GM19463 (cell line): ENCODE results near the gene MIA.
"Not testable (repeated sequence)": the region's sequence is repeated elsewhere in the genome, so short reads cannot be mapped to it uniquely, and the experiment has no call there.

Experiments
- ATAC-seq: cut with Tn5 transposase; IDR thresholded peaks from one replicate; pipeline ENCODE4 v1.9.1; 2021; ENCODE audit warnings: mild to moderate bottlenecking, moderate library complexity; ENCODE audit not compliant: unreplicated experiment

Gene MIA

DNA sequence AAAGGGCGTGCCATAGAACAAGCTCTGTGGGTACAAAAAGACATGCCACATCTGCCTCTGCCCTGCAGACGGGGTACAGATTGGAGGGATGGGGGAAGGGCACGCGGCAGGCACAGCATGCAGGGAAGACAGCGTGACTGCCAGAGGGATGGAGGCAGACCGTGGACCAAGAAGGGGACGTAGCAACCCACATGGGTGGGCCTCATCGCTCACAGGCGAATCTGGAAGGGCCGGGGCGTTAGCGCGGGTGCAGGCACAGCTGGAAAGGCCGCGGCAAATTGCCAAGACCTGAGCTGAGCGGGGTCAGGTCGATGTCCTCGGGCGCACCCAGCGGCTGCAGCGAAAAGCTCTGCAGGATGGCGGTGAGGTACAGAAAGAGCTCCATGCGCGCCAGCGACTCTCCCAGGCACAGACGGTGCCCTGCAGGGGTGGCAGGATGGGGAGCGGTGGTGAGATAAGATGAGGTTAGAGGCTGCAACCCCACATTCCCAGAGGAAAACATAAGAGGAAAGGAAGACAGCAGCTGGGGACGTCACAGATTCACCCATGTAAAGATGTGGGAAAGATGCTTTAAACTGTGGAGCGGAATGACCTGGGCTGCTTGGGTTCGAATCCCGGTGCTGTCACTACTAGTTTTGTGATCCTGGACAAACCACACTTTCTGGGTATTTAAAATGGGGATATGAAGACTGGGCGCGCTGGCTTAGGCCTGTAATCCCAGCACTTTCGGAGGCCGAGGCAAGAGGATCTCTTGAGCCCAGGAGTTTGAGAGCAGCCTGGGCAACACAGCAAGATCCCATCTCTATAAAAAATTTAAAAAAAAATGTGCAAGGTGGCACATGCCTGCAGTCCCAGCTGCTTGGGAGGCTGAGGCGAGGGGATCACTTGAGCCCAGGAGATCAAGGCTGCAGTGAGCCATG is 43.4 kb downstream of the MIA start:
- not testable (repeated sequence) for ATAC-seq

DNA sequence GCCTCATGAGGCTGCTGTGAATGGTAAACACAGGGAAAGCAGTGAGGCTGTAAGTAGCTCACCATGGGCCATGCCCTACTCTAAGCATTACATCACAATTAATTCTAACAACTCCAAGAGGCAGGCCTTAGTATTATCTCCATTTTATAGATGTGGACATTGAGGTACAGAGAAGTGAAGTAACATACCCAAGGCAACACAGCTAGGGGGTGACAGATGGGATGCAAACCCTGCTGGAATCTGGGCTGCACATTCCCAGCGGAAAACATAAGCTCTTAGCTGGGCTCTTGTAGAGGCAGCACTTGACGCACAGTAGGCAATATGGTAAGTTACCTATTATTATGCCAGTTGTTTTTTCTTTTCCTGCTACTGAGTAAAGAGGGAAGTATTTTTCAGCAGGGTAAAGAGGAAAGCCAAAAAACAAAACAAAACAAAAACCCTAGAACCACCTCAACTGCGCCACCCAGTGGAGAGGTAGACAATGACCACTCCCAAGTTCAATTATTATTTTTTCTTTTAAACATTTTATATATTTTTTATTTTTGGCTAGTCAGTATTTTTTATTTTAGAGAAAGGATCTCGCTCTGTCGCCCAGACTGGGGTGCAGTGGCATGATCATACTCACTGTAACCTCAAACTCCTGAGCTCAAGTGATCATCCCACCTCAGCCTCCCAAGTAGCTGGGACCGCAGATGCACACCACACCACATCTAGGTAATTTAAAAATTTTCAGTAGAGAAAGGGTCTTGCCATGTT is 44.3 kb downstream of the MIA start:
- not testable (repeated sequence) for ATAC-seq

DNA sequence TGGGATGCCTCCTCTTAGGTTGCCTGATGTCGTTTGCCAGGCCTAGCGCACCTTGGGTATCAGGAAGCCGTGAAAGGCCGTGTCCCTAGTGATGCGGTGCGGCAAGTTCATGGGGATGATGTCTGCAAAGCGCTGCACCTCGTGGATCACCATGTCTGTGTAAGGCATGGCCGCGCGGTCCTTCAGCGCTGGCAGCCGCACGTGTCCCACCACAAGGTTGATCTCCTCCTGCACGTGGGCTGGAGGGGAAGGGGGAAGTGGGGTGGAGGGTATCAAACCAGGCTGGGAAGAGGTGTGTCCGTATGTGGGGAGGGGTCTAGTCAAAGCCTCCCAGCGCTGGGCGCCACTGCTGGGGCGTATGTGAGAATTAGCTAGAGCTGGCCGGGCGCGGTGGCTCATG is 46.8 kb downstream of the MIA start:
- no peak for ATAC-seq

DNA sequence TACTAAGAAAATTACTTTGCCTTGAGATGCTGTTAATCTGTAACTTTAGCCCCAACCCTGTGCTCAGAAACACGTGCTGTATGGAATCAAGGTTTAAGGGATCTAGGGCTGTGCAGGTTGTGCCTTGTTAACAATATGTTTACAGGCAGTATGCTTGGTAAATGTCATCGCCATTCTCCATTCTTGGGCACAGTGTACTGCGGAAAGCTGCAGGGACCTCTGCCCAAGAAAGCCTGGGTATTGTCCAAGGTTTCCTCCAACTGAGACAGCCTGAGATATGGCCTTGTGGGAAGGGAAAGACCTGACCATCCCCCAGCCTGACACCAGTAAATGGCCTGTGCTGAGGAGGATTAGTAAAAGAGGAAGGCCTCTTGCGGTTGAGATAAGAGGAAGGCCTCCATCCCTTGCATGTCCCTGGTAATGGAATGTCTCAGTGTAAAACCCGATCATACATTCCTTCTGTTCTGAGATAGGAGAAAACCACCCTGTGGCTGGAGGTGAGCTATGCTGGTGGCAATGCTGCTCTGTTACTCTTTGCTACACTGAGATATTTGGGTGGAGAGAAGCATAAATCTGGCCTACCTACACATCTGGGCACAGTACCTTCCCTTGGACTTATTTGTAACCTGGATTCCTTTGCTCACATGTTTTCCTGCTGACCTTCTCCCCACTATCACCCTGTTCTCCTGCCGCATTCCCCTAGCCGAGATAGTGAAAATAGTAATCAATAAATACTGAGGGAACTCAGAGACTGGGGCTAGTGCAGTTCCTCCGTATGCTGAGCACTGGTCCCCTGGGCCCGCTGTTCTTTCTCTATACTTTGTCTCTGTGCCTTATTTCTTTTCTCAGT is 47.6 kb downstream of the MIA start:
- ATAC-seq, result not testable (repeated sequence)

DNA sequence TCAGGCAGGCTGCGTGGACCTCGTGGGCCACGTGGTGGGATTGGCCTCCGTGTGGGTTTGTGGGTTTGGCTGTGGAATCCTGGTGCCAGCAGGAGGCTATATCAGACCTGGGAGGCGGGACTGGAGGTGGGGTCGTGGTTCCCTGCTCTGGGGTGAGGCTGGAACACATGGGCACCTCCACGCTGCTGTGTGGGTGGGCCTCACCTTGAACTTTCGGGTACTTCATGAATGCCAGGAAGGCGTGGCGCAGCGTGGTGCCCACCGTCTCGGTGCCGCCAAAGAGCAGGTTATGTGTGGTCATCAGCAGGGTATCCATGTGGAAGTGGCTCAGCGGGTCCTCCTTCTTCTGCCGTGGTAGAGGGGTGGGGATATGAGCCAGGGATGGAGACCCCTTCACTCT is 49.6 kb downstream of the MIA start:
- ATAC-seq, result not testable (repeated sequence)

DNA sequence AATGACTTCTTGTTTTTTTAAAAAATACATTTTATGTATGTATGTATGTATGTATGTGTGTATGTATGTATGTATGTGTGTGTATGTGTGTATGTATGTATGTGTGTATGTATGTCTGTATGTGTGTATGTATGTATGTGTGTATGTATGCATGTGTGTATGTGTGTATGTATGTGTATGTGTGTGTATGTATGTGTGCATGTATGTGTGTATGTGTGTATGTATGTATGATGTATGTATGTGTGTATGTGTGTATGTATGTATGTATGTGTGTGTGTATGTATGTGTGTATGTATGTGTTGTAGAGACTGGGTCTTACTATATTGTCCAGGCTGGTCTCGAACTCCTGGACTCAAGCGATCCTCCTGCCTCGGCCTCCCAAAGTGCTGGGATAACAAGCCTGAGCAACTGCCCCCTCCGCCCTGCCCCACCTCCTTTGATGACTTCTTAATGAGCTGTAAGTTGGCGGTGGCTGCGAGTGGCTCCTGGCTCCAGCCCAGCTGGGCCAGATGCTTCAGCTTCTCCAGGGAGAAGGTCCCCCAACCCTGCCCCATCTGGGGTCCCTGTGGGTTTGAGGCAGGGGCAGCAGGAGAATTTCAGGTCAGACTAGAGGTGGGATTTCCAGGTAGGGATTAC is 50.3 kb downstream of the MIA start:
- ATAC-seq, result not testable (repeated sequence)

DNA sequence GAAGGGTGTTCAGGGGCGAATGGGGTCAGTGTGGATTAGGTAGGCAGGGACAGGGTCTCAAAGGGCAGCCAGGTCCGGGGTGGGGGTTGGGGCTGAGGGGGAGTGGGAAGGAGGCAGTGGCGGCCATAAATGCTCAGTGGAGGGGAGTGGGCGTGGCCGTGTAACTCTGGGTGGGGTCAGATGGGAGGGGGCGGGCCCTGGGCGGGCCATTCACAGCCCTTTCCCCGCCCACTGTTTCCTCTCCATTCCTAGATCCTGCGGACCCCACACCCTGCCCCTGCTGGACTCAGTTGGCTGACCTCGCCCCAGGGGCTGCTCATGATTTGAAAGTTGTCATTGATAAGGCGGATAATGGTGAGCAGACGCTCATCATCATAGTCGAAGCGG is 51.0 kb downstream of the MIA start:
- not testable (repeated sequence) for ATAC-seq

DNA sequence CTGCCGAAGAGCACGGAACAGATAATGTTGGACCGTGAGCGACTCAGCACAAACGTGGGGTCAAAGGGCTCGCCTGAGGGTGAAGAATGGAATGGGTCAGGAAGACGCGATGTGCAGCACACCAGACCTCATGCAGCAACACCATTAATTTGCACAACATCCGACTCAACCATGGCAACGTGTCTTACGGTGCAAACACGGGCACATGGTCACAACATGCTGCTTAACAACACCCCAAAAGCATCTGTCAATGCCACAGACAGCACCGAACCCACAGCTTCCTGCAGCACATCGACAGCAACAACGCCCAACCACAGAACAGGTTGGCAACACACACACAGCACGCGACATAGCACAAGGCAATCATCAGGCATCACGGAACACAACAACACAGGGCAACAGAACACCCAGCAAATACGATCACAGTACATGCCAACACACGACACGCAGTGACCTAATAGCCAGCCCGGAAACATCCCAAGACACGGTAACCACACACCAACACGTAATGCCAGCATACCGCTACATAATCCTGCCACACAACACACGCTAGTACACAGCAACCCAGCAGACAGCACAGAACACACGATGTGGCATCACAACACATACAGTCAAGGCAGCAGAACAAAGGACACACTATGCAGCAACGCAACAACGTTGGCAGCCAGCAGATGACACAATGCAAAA is 51.5 kb downstream of the MIA start:
- ATAC-seq, result not testable (repeated sequence)
